ENCODE results near the gene BCL2L11. TPM values are rescaled to one million over a fixed set of nuclear protein-coding genes. Genes with fewer than 3 reads are reported as not detected.
"Not testable (repeated sequence)": the region's sequence is repeated elsewhere in the genome, so short reads cannot be mapped to it uniquely, and the experiment has no call there.

The BCL2L11 gene, protein sequence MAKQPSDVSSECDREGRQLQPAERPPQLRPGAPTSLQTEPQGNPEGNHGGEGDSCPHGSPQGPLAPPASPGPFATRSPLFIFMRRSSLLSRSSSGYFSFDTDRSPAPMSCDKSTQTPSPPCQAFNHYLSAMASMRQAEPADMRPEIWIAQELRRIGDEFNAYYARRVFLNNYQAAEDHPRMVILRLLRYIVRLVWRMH
- total RNA-seq: 9.7 TPM
- 47.6 TPM for polyA plus RNA-seq
- long read RNA-seq, donor 1: 0 reads
- long read RNA-seq, donor 2, full-length matches to known transcripts: 7 of 23 reads
- long read RNA-seq, donor 2, partial matches to known transcripts: 16 of 23 reads
- long read RNA-seq, donor 2, other reads (novel, unspliced or antisense): 0 of 23 reads
- long read RNA-seq, donor 3, full-length matches to known transcripts: 5 of 5 reads
- long read RNA-seq, donor 3, partial matches to known transcripts: 0 of 5 reads
- long read RNA-seq, donor 3, other reads (novel, unspliced or antisense): 0 of 5 reads
- long read RNA-seq, donor 4, full-length matches to known transcripts: 1 of 1 reads
- long read RNA-seq, donor 4, partial matches to known transcripts: 0 of 1 reads
- long read RNA-seq, donor 4, other reads (novel, unspliced or antisense): 0 of 1 reads
- long read RNA-seq, donor 5, full-length matches to known transcripts: 9 of 9 reads
- long read RNA-seq, donor 5, partial matches to known transcripts: 0 of 9 reads
- long read RNA-seq, donor 5, other reads (novel, unspliced or antisense): 0 of 9 reads
- long read RNA-seq, donor 6, full-length matches to known transcripts: 4 of 4 reads
- long read RNA-seq, donor 6, partial matches to known transcripts: 0 of 4 reads
- long read RNA-seq, donor 6, other reads (novel, unspliced or antisense): 0 of 4 reads
- long read RNA-seq, donor 7, full-length matches to known transcripts: 5 of 10 reads
- long read RNA-seq, donor 7, partial matches to known transcripts: 5 of 10 reads
- long read RNA-seq, donor 7, other reads (novel, unspliced or antisense): 0 of 10 reads
- long read RNA-seq, donor 8, full-length matches to known transcripts: 4 of 4 reads
- long read RNA-seq, donor 8, partial matches to known transcripts: 0 of 4 reads
- long read RNA-seq, donor 8, other reads (novel, unspliced or antisense): 0 of 4 reads
- long read RNA-seq, donor 9, full-length matches to known transcripts: 4 of 4 reads
- long read RNA-seq, donor 9, partial matches to known transcripts: 0 of 4 reads
- long read RNA-seq, donor 9, other reads (novel, unspliced or antisense): 0 of 4 reads
- long read RNA-seq, donor 10, full-length matches to known transcripts: 4 of 4 reads
- long read RNA-seq, donor 10, partial matches to known transcripts: 0 of 4 reads
- long read RNA-seq, donor 10, other reads (novel, unspliced or antisense): 0 of 4 reads

DNA sequence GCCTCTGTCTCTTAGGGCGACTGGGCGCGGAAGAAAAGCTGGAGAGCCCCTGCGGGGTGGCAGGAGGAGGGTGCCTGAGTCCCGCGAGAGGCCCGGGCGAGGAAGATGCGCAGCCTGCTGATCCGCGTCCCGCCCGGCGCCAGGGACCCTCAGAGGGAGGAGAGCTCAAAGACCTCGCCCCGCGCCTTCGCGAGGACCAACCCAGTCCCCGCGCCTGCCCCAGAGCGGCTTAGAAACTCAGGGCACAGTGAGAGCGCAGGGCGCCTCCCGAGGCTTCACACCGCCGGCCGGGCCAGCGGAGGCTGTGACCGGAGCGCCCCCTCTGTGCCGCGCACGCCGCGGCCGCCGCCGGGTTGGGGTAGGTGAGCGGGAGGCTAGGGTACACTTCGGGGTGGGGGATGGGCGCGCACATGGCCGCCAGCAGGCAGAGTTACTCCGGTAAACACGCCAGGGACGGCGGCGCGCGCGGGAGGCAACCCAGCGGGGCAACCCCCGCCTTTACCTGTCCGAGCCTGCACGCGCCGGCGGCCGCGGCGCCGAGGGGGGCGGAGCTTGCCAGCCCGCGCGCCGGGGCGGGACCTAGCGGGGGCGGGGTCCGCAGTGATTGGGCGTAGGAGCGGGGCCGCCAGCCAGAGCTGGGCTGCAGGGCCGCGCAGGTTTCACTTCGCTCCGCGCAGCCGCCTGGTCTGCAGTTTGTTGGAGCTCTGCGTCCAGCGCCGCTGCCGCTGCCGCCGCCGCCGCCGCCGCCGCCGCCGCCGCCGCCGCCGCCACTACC, at the start of gene BCL2L11:
BCL2L11 (plus strand) TSS at position 662 of the 775 bp plus-strand sequence. CDS start 2,832 bp downstream, outside the sequence.
- Histone ChIP-seq H3K27me3 (ENCODE audit: control insufficient read depth in 2 of 2, insufficient read depth in 1 of 2, low read length in 1 of 2) (peaks cover 45 to 71% of the 10 kb centered on the region in 2 donors), H3K4me3 (ENCODE audit: low read length in 2 of 2) (peak within 1 kb of the TSS; percentile 77 to 95), H3K27ac (ENCODE audit: low read depth in 1 of 2, low read length in 1 of 2) (peak within 1 kb of the TSS; percentile 80 to 96), H3K4me1 (ENCODE audit: control insufficient read depth in 2 of 2, insufficient read depth in 2 of 2, low read length in 2 of 2) (peaks cover 20 to 52% of the 10 kb centered on the region in 2 donors), H3K9me3 (ENCODE audit: control insufficient read depth in 2 of 2, insufficient read depth in 1 of 2, low read length in 1 of 2) (peaks cover 0 to 16% of the 10 kb centered on the region in 2 donors), H3K36me3 (ENCODE audit: control insufficient read depth in 2 of 2, insufficient read depth in 2 of 2, low read length in 1 of 2) (peaks cover 17 to 18% of the 10 kb centered on the region in 2 donors)
- under 1% methylated on average over 98 of the region's 98 CpGs for WGBS
- DNase-seq (ENCODE audit: low read depth in 6 of 9, low spot score in 9 of 9): peak in 7 of 9 donors; percentile 76 to 93 (median 82)

DNA sequence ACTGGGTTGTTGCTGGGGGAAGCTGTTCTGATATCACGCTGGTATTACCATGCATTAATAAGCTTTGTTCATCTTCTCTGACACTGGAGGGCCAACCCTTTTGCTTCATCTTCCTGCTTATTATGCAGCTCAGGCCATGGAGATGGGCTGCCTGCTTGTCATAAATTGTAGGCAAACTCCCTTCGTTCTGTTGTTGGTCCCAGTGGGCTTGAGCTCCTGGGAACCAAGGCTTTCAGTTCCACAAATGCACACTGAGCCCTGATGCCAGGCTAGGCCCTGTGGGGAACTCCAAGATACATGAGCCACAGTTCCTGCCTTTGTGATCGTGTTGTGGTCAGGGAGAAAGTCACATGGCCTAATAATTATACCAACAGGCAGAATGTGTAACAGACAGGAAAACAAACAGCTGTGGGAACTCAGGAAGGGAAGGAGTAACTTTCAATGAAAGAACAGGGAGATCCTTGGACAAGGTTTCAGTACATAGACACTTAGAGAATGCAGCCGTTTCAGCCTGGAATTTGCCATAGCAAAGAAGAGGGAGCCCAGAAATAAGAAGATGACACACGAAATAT, 49.0 kb upstream of the BCL2L11 start:
- Histone ChIP-seq H3K27me3 (ENCODE audit: control insufficient read depth in 2 of 2, insufficient read depth in 1 of 2, low read length in 1 of 2) (no peaks in the 10 kb centered on the region), H3K36me3 (ENCODE audit: control insufficient read depth in 2 of 2, insufficient read depth in 2 of 2, low read length in 1 of 2) (no peaks in the 10 kb centered on the region), H3K9me3 (ENCODE audit: control insufficient read depth in 2 of 2, insufficient read depth in 1 of 2, low read length in 1 of 2) (no peaks in the 10 kb centered on the region), H3K4me3 (ENCODE audit: low read length in 2 of 2) (no peak overlapping the region), H3K27ac (ENCODE audit: low read depth in 1 of 2, low read length in 1 of 2) (no peak overlapping the region), H3K4me1 (ENCODE audit: control insufficient read depth in 2 of 2, insufficient read depth in 2 of 2, low read length in 2 of 2) (no peaks in the 10 kb centered on the region)
- 74% methylated on average over 5 of the region's 5 CpGs for WGBS
- no peak for DNase-seq (ENCODE audit: low read depth in 6 of 9, low spot score in 9 of 9)

DNA sequence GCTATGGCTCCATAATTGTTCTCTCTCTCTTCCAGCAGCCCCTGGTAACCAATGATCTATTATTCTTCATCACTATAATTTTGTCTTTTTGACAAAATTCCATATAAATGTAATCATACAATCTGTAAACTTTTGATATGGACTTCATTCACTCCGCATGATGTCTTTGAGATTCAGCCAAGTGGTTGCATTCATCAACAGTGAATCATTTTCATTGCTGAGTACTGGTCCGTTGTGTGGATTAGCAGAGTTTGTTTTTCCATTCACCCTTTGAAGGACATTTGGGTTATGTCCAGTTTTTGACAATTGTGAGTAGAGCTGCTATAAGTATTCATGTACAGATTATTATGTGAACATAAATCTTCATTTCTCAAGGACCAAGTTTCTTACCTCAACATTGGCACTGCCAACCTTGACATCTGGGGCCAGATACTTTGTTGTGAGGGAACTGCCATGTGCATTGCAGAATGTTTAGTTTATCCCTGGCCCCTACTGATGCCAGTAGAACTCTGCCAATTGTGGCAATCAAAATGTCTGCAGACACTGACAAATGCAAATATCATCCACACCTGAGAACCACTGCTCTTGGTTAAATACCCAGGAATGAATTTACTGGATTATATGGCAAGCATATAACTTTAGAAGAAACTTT, 48.4 kb upstream of the BCL2L11 start:
- Histone ChIP-seq H3K27ac (ENCODE audit: low read depth in 1 of 2, low read length in 1 of 2) (no peak overlapping the region), H3K4me1 (ENCODE audit: control insufficient read depth in 2 of 2, insufficient read depth in 2 of 2, low read length in 2 of 2) (no peaks in the 10 kb centered on the region), H3K27me3 (ENCODE audit: control insufficient read depth in 2 of 2, insufficient read depth in 1 of 2, low read length in 1 of 2) (no peaks in the 10 kb centered on the region), H3K36me3 (ENCODE audit: control insufficient read depth in 2 of 2, insufficient read depth in 2 of 2, low read length in 1 of 2) (no peaks in the 10 kb centered on the region), H3K9me3 (ENCODE audit: control insufficient read depth in 2 of 2, insufficient read depth in 1 of 2, low read length in 1 of 2) (no peaks in the 10 kb centered on the region), H3K4me3 (ENCODE audit: low read length in 2 of 2) (no peak overlapping the region)
- WGBS: 93% methylated on average over 2 of the region's 2 CpGs
- no peak for DNase-seq (ENCODE audit: low read depth in 6 of 9, low spot score in 9 of 9)

DNA sequence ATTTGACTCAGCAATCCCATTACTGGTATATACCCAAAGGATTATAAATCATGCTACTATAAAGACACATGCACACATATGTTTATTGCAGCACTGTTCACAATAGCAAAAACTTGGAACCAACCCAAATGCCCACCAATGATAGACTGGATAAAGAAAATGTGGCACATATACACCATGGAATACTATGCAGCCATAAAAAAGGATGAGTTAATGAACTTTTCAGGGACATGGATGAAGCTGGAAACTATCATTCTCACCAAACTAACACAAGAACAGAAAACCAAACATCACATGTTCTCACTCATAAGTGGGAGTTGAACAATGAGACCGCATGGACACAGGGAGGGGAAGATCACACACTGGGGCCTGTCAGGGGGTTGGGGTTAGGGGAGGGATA, 38.1 kb upstream of the BCL2L11 start:
- H3K36me3 ChIP-seq (ENCODE audit: control insufficient read depth in 2 of 2, insufficient read depth in 2 of 2, low read length in 1 of 2); H3K27ac ChIP-seq (ENCODE audit: low read depth in 1 of 2, low read length in 1 of 2); DNase-seq (ENCODE audit: low read depth in 6 of 9, low spot score in 9 of 9); H3K9me3 ChIP-seq (ENCODE audit: control insufficient read depth in 2 of 2, insufficient read depth in 1 of 2, low read length in 1 of 2); H3K4me1 ChIP-seq (ENCODE audit: control insufficient read depth in 2 of 2, insufficient read depth in 2 of 2, low read length in 2 of 2); H3K27me3 ChIP-seq (ENCODE audit: control insufficient read depth in 2 of 2, insufficient read depth in 1 of 2, low read length in 1 of 2); H3K4me3 ChIP-seq (ENCODE audit: low read length in 2 of 2): not testable (repeated sequence)
- 0% methylated on average over 1 of the region's 1 CpG for WGBS

DNA sequence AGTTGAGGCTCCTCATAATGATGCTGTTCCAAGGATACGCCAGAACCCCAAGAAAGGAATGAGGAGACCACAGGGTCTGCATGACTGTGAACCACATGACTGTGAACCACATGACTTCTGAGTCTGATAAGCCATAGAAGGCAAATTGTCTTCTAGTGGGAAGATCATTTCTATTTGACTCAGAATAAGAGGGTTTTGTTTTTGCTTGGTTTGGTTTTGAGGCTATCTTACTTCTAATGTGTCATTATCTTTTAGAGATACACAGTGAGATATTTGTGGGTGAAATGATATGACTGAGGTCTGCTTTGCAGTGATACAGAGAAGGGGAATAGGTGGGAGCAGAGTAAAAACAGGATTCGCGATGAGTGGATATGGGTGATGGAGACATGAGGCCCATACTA, 28.9 kb upstream of the BCL2L11 start:
- Histone ChIP-seq H3K4me3 (ENCODE audit: low read length in 2 of 2) (no peak overlapping the region), H3K27me3 (ENCODE audit: control insufficient read depth in 2 of 2, insufficient read depth in 1 of 2, low read length in 1 of 2) (no peaks in the 10 kb centered on the region), H3K9me3 (ENCODE audit: control insufficient read depth in 2 of 2, insufficient read depth in 1 of 2, low read length in 1 of 2) (no peaks in the 10 kb centered on the region), H3K4me1 (ENCODE audit: control insufficient read depth in 2 of 2, insufficient read depth in 2 of 2, low read length in 2 of 2) (no peaks in the 10 kb centered on the region), H3K27ac (ENCODE audit: low read depth in 1 of 2, low read length in 1 of 2) (no peak overlapping the region), H3K36me3 (ENCODE audit: control insufficient read depth in 2 of 2, insufficient read depth in 2 of 2, low read length in 1 of 2) (no peaks in the 10 kb centered on the region)
- 98% methylated on average over 3 of the region's 3 CpGs for WGBS
- DNase-seq (ENCODE audit: low read depth in 6 of 9, low spot score in 9 of 9): no peak

DNA sequence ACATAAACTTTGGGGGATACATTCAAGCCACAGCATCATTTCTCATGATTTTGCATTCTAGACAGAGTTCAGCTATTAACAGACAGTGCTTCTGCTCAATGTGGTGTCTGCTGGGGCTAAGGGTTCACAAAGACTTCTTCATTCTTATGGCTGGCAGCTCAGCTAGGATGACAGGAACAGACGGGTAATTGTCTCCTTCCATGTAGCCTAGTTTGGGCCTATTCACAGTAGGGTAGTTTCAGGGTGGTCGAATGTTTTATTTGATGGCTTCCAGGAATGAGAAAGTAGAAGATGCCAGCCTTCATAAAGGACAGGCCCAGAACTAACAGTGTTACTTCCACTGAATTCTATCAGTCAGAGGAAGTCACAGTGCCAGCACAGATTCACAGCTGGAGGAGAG, 26.0 kb upstream of the BCL2L11 start:
- H3K36me3 ChIP-seq (ENCODE audit: control insufficient read depth in 2 of 2, insufficient read depth in 2 of 2, low read length in 1 of 2): no peaks in the 10 kb centered on the region
- H3K4me3 ChIP-seq (ENCODE audit: low read length in 2 of 2): no peak overlapping the region
- over 99% methylated on average over 2 of the region's 2 CpGs for WGBS

DNA sequence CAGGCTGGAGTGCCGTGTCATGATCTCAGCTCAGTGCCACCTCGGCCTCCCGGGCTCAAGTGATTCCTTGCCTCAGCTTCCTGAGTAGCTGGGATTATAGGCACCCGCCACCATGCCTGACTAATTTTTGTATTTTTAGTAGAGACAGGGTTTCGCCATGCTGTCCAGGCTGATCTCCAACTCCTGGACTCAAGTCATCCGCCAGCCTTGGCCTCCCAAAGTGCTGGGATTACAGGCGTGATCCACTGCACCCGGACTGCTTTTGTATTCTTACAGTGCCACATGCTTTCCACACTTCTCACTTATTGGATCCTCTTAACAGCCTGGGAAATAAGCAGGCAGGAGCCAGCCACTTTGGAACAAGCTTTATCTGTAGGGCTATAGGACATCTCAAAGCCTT, 25.3 kb upstream of the BCL2L11 start:
- no peaks in the 10 kb centered on the region for H3K27me3 ChIP-seq (ENCODE audit: control insufficient read depth in 2 of 2, insufficient read depth in 1 of 2, low read length in 1 of 2)
- H3K4me1 ChIP-seq (ENCODE audit: control insufficient read depth in 2 of 2, insufficient read depth in 2 of 2, low read length in 2 of 2): no peaks in the 10 kb centered on the region
- 98% methylated on average over 8 of the region's 8 CpGs for WGBS
- DNase-seq (ENCODE audit: low read depth in 6 of 9, low spot score in 9 of 9): no peak
- H3K4me3 ChIP-seq (ENCODE audit: low read length in 2 of 2): no peak overlapping the region
- no peaks in the 10 kb centered on the region for H3K9me3 ChIP-seq (ENCODE audit: control insufficient read depth in 2 of 2, insufficient read depth in 1 of 2, low read length in 1 of 2)
- H3K27ac ChIP-seq (ENCODE audit: low read depth in 1 of 2, low read length in 1 of 2): no peak overlapping the region
- H3K36me3 ChIP-seq (ENCODE audit: control insufficient read depth in 2 of 2, insufficient read depth in 2 of 2, low read length in 1 of 2): no peaks in the 10 kb centered on the region

More for the DNA sequence above, 26.0 kb upstream of the BCL2L11 start:
- H3K4me1 ChIP-seq (ENCODE audit: control insufficient read depth in 2 of 2, insufficient read depth in 2 of 2, low read length in 2 of 2): no peaks in the 10 kb centered on the region
- DNase-seq (ENCODE audit: low read depth in 6 of 9, low spot score in 9 of 9): no peak
- no peak overlapping the region for H3K27ac ChIP-seq (ENCODE audit: low read depth in 1 of 2, low read length in 1 of 2)
- no peaks in the 10 kb centered on the region for H3K9me3 ChIP-seq (ENCODE audit: control insufficient read depth in 2 of 2, insufficient read depth in 1 of 2, low read length in 1 of 2)
- H3K27me3 ChIP-seq (ENCODE audit: control insufficient read depth in 2 of 2, insufficient read depth in 1 of 2, low read length in 1 of 2): no peaks in the 10 kb centered on the region
